Stimulated activated CD8-positive, alpha-beta memory T cell treated with anti-CD3 and anti-CD28 coated beads, Interleukin-7, amount 100 ng/mL, for 24 hours (primary cell): Measurements from ENCODE around the gene CDKL1.

Experiments
- DNase-seq: peaks from one replicate; pipeline ENCODE4 v3.0.0-alpha.2; 2020; ENCODE audit warnings: low read depth

The CDKL1 gene

GRCh38 chr14:50396631-50397389, at the start of gene CDKL1:
CDKL1 (minus strand) TSS chr14:50396881; CDS start chr14:50395868, 1,013 bp downstream.
- no peak for DNase-seq

- DNase-seq = no peak
Measured at GRCh38 chr14:50434528-50434927, 37.8 kb upstream of the CDKL1 start.

GRCh38 chr14:50432131-50432530, 35.5 kb upstream of the CDKL1 start:
- no peak for DNase-seq

- DNase-seq = no peak
Measured at GRCh38 chr14:50425816-50426215, 29.1 kb upstream of the CDKL1 start.

- DNase-seq = no peak
Measured at GRCh38 chr14:50425105-50425504, 28.4 kb upstream of the CDKL1 start.

- DNase-seq = no peak
Measured at GRCh38 chr14:50423529-50423928, 26.8 kb upstream of the CDKL1 start.

- no peak for DNase-seq
Measured at GRCh38 chr14:50421499-50421898, 24.8 kb upstream of the CDKL1 start.

- no peak for DNase-seq
Measured at GRCh38 chr14:50417853-50418252, 21.2 kb upstream of the CDKL1 start.

GRCh38 chr14:50410921-50411320, 14.2 kb upstream of the CDKL1 start:
- DNase-seq = no peak

- no peak for DNase-seq
Measured at GRCh38 chr14:50410071-50410470, 13.4 kb upstream of the CDKL1 start.

GRCh38 chr14:50407111-50407812, 10.6 kb upstream of the CDKL1 start:
- DNase-seq = no peak

- no peak for DNase-seq
Measured at GRCh38 chr14:50403419-50403818, 6.7 kb upstream of the CDKL1 start.

GRCh38 chr14:50402965-50403364, 6.3 kb upstream of the CDKL1 start:
- DNase-seq = no peak

GRCh38 chr14:50400461-50400860, 3.8 kb upstream of the CDKL1 start:
- no peak for DNase-seq

- DNase-seq = no peak
Measured at GRCh38 chr14:50399251-50400032, 2.8 kb upstream of the CDKL1 start.

- no peak for DNase-seq
Measured at GRCh38 chr14:50398189-50398580, 1.5 kb upstream of the CDKL1 start.

- no peak for DNase-seq
Measured at GRCh38 chr14:50397390-50398188, 908 bp upstream of the CDKL1 start.

- no peak for DNase-seq
Measured at GRCh38 chr14:50395448-50395847, 1.2 kb downstream of the CDKL1 start.

- no peak for DNase-seq
Measured at GRCh38 chr14:50394713-50395112, 2.0 kb downstream of the CDKL1 start.

- no peak for DNase-seq
Measured at GRCh38 chr14:50389668-50390441, 6.8 kb downstream of the CDKL1 start.

- no peak for DNase-seq
Measured at GRCh38 chr14:50388256-50388931, 8.3 kb downstream of the CDKL1 start.
